H1 (cell line): ENCODE data around the gene VIT. TPM values are rescaled to one million over a fixed set of nuclear protein-coding genes. Genes with fewer than 3 reads are reported as not detected.

ENCODE experiments used
- CTCF ChIA-PET: fragments of 300-600 bp; sonication (Branson Sonifier 250); formaldehyde crosslinking; loops from one replicate; lab custom pipeline; 2021; ENCODE audit not compliant: partially characterized antibody; lab: Charles Lee
- POLR2A ChIA-PET: fragments of 300-600 bp; sonication (Branson Sonifier 250); formaldehyde crosslinking; loops from one replicate; lab custom pipeline; 2021; ENCODE audit warnings: inconsistent platforms; ENCODE audit not compliant: partially characterized antibody; lab: Charles Lee
- DNase-seq, 2 experiments: peaks; one replicate each; pipeline versions ENCODE4 v3.0.0 to v3.0.0-alpha.2; 2010 to 2022; ENCODE audit warnings: low spot score in 2 of 2, low read depth in 1 of 2, mixed read lengths in 1 of 2
- FAIRE-seq: peaks from 2 replicates; lab custom pipeline; 2011; peaks lifted over from hg19 to GRCh38; lab: Jason Lieb, UNC
- H2AFZ ChIP-seq: 2 replicates; pipeline ENCODE4 v1.8.1; 2012; ENCODE audit warnings: low read length, inconsistent platforms
- H2AK5ac ChIP-seq: 2 replicates; pipeline ENCODE4 v1.6.1; 2013; ENCODE audit warnings: low read depth, low read length
- H2BK120ac ChIP-seq: replicated peaks from 2 replicates; pipeline ENCODE3; 2013; ENCODE audit warnings: low read depth, low read length, inconsistent platforms
- H2BK12ac ChIP-seq: 2 replicates; pipeline ENCODE4 v1.6.1; 2013; ENCODE audit warnings: low read depth, low read length
- H2BK15ac ChIP-seq: 2 replicates; pipeline ENCODE4 v1.6.1; 2013; ENCODE audit warnings: low read length
- H2BK20ac ChIP-seq: 2 replicates; pipeline ENCODE4 v1.6.1; 2013; ENCODE audit warnings: low read length
- H2BK5ac ChIP-seq: 2 replicates; pipeline ENCODE4 v1.6.1; 2013; ENCODE audit warnings: low read depth, low read length
- H3K14ac ChIP-seq: 2 replicates; pipeline ENCODE4 v1.6.1; 2013; ENCODE audit warnings: inconsistent platforms; ENCODE audit not compliant: insufficient read length
- H3K18ac ChIP-seq: 2 replicates; pipeline ENCODE4 v1.6.1; 2013; ENCODE audit warnings: low read length; ENCODE audit errors: extremely low read depth
- H3K23ac ChIP-seq: 2 replicates; pipeline ENCODE4 v1.6.1; 2013; ENCODE audit warnings: inconsistent platforms; ENCODE audit not compliant: insufficient read length
- H3K23me2 ChIP-seq: 2 replicates; pipeline ENCODE4 v1.6.1; 2013; ENCODE audit warnings: low read depth, low read length
- H3K27ac ChIP-seq: 2 replicates; pipeline ENCODE4 v1.6.1; 2011; ENCODE audit warnings: low read depth, low read length, inconsistent platforms
- H3K27me3 ChIP-seq, 4 experiments: replicated peaks in 1 of 4; 1 replicate in 1 of 4; 2 replicates in 3 of 4; pipeline versions ENCODE4 v1.6.1 to v1.8.1; 2011 to 2013; ENCODE audit warnings: low read length in 3 of 4, mild to moderate bottlenecking in 3 of 4, inconsistent platforms in 2 of 4, mixed read lengths in 2 of 4, moderate library complexity in 1 of 4; ENCODE audit not compliant: control insufficient read depth in 3 of 4, insufficient read depth in 3 of 4; ENCODE audit errors: extremely low read depth in 1 of 4
- H3K36me3 ChIP-seq, 4 experiments: 2 replicates each; pipeline versions ENCODE4 v1.6.1 to v1.8.1; 2011 to 2013; ENCODE audit warnings: mild to moderate bottlenecking in 4 of 4, low read length in 3 of 4, moderate library complexity in 2 of 4, control low read depth in 1 of 4, inconsistent platforms in 1 of 4; ENCODE audit not compliant: insufficient read depth in 4 of 4, control insufficient read depth in 2 of 4
- H3K4ac ChIP-seq: replicated peaks from 2 replicates; pipeline ENCODE3; 2013; ENCODE audit warnings: low read length, low read depth, mixed read lengths, inconsistent platforms; ENCODE audit not compliant: insufficient read length
- H3K4me1 ChIP-seq, 4 experiments: replicated peaks in 1 of 4; 1 replicate in 1 of 4; 2 replicates in 3 of 4; pipeline versions ENCODE4 v1.6.1 to v1.8.1; 2011 to 2013; ENCODE audit warnings: low read length in 3 of 4, inconsistent platforms in 2 of 4, mixed read lengths in 1 of 4; ENCODE audit not compliant: insufficient read depth in 4 of 4, control insufficient read depth in 3 of 4
- H3K4me2 ChIP-seq, 2 experiments: 2 replicates each; pipeline versions ENCODE4 v1.6.1 to v1.8.1; 2011 to 2013; ENCODE audit warnings: low read depth in 2 of 2, low read length in 2 of 2, control low read depth in 1 of 2, inconsistent platforms in 1 of 2, mild to moderate bottlenecking in 1 of 2; ENCODE audit not compliant: insufficient read depth in 1 of 2
- H3K4me3 ChIP-seq, 4 experiments: fragments of 200-600, 300-600 bp in 1 of 4; sonication (generic), shearing (Covaris generic), sonication (Bioruptor Twin) in 1 of 4; 2 replicates each; pipeline versions ENCODE4 v1.5.1 to v1.8.1; 2011 to 2016; ENCODE audit warnings: low read length in 4 of 4, low read depth in 3 of 4, control low read depth in 2 of 4, inconsistent platforms in 2 of 4, mild to moderate bottlenecking in 2 of 4, mixed read lengths in 1 of 4, moderate library complexity in 1 of 4; ENCODE audit not compliant: insufficient read depth in 2 of 4; ENCODE audit errors: extremely low read depth in 1 of 4
- H3K56ac ChIP-seq: replicated peaks from 2 replicates; pipeline ENCODE3; 2013; ENCODE audit warnings: low read depth, mild to moderate bottlenecking, mixed read lengths, low read length, inconsistent platforms; ENCODE audit not compliant: insufficient read length
- H3K79me1 ChIP-seq: 2 replicates; pipeline ENCODE4 v1.6.1; 2013; ENCODE audit warnings: low read depth, low read length, control low read depth
- H3K79me2 ChIP-seq, 2 experiments: 2 replicates each; pipeline versions ENCODE4 v1.6.1 to v1.8.1; 2012 to 2013; ENCODE audit warnings: low read length in 2 of 2, mild to moderate bottlenecking in 2 of 2, inconsistent platforms in 1 of 2; ENCODE audit not compliant: insufficient read depth in 2 of 2, control insufficient read depth in 1 of 2
- H3K9ac ChIP-seq, 4 experiments: replicated peaks in 1 of 4; 1 replicate in 1 of 4; 2 replicates in 3 of 4; pipeline versions ENCODE4 v1.6.1 to v1.8.1; 2011 to 2013; ENCODE audit warnings: low read depth in 3 of 4, low read length in 3 of 4, control low read depth in 2 of 4, mild to moderate bottlenecking in 2 of 4, moderate library complexity in 2 of 4, inconsistent platforms in 1 of 4; ENCODE audit errors: extremely low read depth in 1 of 4
- H3K9me3 ChIP-seq, 2 experiments: 2 replicates each; pipeline versions ENCODE4 v1.6.1 to v1.8.1; 2012 to 2013; ENCODE audit warnings: mild to moderate bottlenecking in 2 of 2, moderate library complexity in 2 of 2, control low read depth in 1 of 2, inconsistent platforms in 1 of 2, low read depth in 1 of 2, low read length in 1 of 2, mixed read lengths in 1 of 2; ENCODE audit not compliant: insufficient read depth in 2 of 2
- H4K20me1 ChIP-seq, 2 experiments: replicated peaks in 1 of 2; 2 replicates each; pipeline versions ENCODE3 to v1.8.1; 2011 to 2013; ENCODE audit warnings: inconsistent platforms in 2 of 2, low read length in 2 of 2, mild to moderate bottlenecking in 1 of 2; ENCODE audit not compliant: insufficient read depth in 2 of 2, control insufficient read depth in 1 of 2
- H4K5ac ChIP-seq: 2 replicates; pipeline ENCODE4 v1.6.1; 2013; ENCODE audit warnings: low read length, low read depth, mixed read lengths, inconsistent platforms; ENCODE audit not compliant: insufficient read length
- H4K8ac ChIP-seq: 2 replicates; pipeline ENCODE4 v1.8.0; 2013; ENCODE audit warnings: mild to moderate bottlenecking, moderate library complexity, low read length, inconsistent platforms; ENCODE audit not compliant: insufficient read depth; ENCODE audit errors: extremely low read depth
- H4K91ac ChIP-seq: replicated peaks from 2 replicates; pipeline ENCODE3; 2013; ENCODE audit warnings: low read length, mixed read lengths, inconsistent platforms; ENCODE audit not compliant: insufficient read length
- ASH2L ChIP-seq: fragments of 200-600, 300-600 bp; sonication (generic); IDR thresholded peaks from one replicate; pipeline ENCODE4 v1.7.1; 2017; ENCODE audit warnings: low read length
- BRCA1 ChIP-seq: IDR thresholded peaks from 2 replicates; pipeline ENCODE4 v1.6.1; 2012; ENCODE audit warnings: low read depth, low read length, improper control_type of control experiment
- CBX5 ChIP-seq: fragments of 300-800, 300-1000 bp; sonication (generic); IDR thresholded peaks from 2 replicates; pipeline ENCODE4 v1.7.1; 2016; ENCODE audit warnings: antibody characterized with exemption, low read length, low read depth
- CREB1 ChIP-seq: IDR thresholded peaks from 2 replicates; pipeline ENCODE4 v1.6.1; 2012; ENCODE audit warnings: inconsistent platforms
- CTBP2 ChIP-seq: IDR thresholded peaks from 2 replicates; pipeline ENCODE4 v1.7.0; 2011; ENCODE audit warnings: borderline replicate concordance, mild to moderate bottlenecking, moderate library complexity, mixed read lengths, low read length; ENCODE audit not compliant: insufficient read depth, insufficient read length
- E2F6 ChIP-seq: IDR thresholded peaks from 2 replicates; pipeline ENCODE4 v1.6.1; 2012; ENCODE audit warnings: inconsistent platforms
- EP300 ChIP-seq, 2 experiments: IDR thresholded peaks; 1 replicate in 1 of 2; 2 replicates in 1 of 2; pipeline ENCODE4 v1.6.1; 2011 to 2012; ENCODE audit warnings: low read depth in 2 of 2, low read length in 2 of 2, mild to moderate bottlenecking in 2 of 2, borderline replicate concordance in 1 of 2, inconsistent platforms in 1 of 2, moderate library complexity in 1 of 2
- GABPA ChIP-seq: IDR thresholded peaks from 2 replicates; pipeline ENCODE4 v1.6.1; 2011; ENCODE audit warnings: mild to moderate bottlenecking, low read length, moderate library complexity, borderline replicate concordance; ENCODE audit not compliant: insufficient read depth
- JUND ChIP-seq: IDR thresholded peaks from 2 replicates; pipeline ENCODE4 v1.6.1; 2011; ENCODE audit warnings: mild to moderate bottlenecking, improper control_type of control experiment, low read length
- NRF1 ChIP-seq: IDR thresholded peaks from 2 replicates; pipeline ENCODE4 v1.6.1; 2011; ENCODE audit warnings: mild to moderate bottlenecking, low read depth, low read length, improper control_type of control experiment
- POLR2AphosphoS5 ChIP-seq: IDR thresholded peaks from 2 replicates; pipeline ENCODE4 v1.6.1; 2011; ENCODE audit warnings: low read depth, low read length
- RFX5 ChIP-seq: IDR thresholded peaks from 2 replicates; pipeline ENCODE4 v1.6.1; 2011; ENCODE audit warnings: low read depth, low read length, improper control_type of control experiment, borderline replicate concordance
- SIN3A ChIP-seq, 2 experiments: IDR thresholded peaks in 1 of 2; conservative IDR thresholded peaks in 1 of 2; 2 replicates each; pipeline ENCODE4 v1.6.1; 2011 to 2012; ENCODE audit warnings: low read length in 2 of 2, improper control_type of control experiment in 1 of 2, low read depth in 1 of 2, mild to moderate bottlenecking in 1 of 2
- WGBS, 2 experiments: shearing (Covaris generic) in 1 of 2; methylation state at CpG; one replicate each; pipeline versions ENCODE4 v1.1.6 to v1.1.7; 2013 to 2015; ENCODE audit warnings: low lambda C conversion rate in 2 of 2, mixed read lengths in 2 of 2, inconsistent platforms in 1 of 2, low coverage in 1 of 2, missing lambda C conversion rate in 1 of 2; ENCODE audit not compliant: insufficient replicate concordance in 2 of 2, insufficient coverage in 1 of 2, insufficient read length in 1 of 2; ENCODE audit errors: extremely low coverage in 1 of 2, missing lambda C conversion rate in 1 of 2; 5-methylcytosine and 5-hydroxymethylcytosine counted together
- polyA plus RNA-seq, 7 experiments: library from polyadenylated mRNA; depleted of rRNA in 3 of 7; stranded (reverse) in 5 of 7; unstranded in 2 of 7; fragments of >200 nt in 5 of 7; fragments of 200-250 nt in 2 of 7; gene quantifications; 1 replicate in 5 of 7; 2 replicates in 1 of 7; 4 replicates in 1 of 7; pipeline versions ENCODE4 v1.2.1 to v1.2.3, GENCODE V29; 2011 to 2013; ENCODE audit warnings: missing spikeins in 2 of 7, mixed read lengths in 2 of 7
- total RNA-seq: library from RNA; stranded (reverse); fragmentation: NEBNext Ultra II Directional; extraction: Animal tissue kit (Norgen Biotek cat#: 25700); gene quantifications from 2 replicates; pipeline ENCODE4 v1.2.1, GENCODE V29; 2021

VIT gene
- total and polyA plus RNA-seq, 2 of the 8 experiments (the other 6 are each of a cell fraction or from before 2014, with no cell fraction given) = 0.03 TPM; not detected in 1

GRCh38 chr2:36800381-36800780, 103.9 kb downstream of the VIT start:
- H3K23me2 ChIP-seq = no peaks in the 10 kb centered on the region; the same call in 1 of the 2 replicates
- H3K23ac ChIP-seq = no peak overlapping the region
- no peak overlapping the region for H2AK5ac ChIP-seq
- no peak overlapping the region for H3K9ac ChIP-seq
- FAIRE-seq (no peak), DNase-seq (no peak)
- H3K79me2 ChIP-seq = no peaks in the 10 kb centered on the region
- no peak overlapping the region for H2AFZ ChIP-seq
- no peak overlapping the region for H3K18ac ChIP-seq
- no peaks in the 10 kb centered on the region for H4K20me1 ChIP-seq
- peaks cover 0 to 4% (median 1%) of the 10 kb centered on the region in 4 experiments; a peak in 2 of 7 replicates for H3K4me1 ChIP-seq
- no peak overlapping the region for H2BK15ac ChIP-seq
- no peak overlapping the region for H3K4me3 ChIP-seq
- ChIA-PET POLR2A (interaction anchor here (1.3 kb wide), 1 partner anchor 9 kb away, joined by 3 read pairs; no protein-coding TSS in a partner anchor), CTCF (interaction anchor here (1.5 to 2.2 kb wide), 2 partner anchors 12 to 30 kb away, joined by 4 to 6 read pairs; no protein-coding TSS in a partner anchor)
- H3K36me3 ChIP-seq = no peaks in the 10 kb centered on the region
- no peak overlapping the region for H4K91ac ChIP-seq
- WGBS, 2 experiments = 92% methylated on average over 11 of the region's 11 CpGs; no CpG with 5 or more reads in 1 of the 2 experiments
- no peak overlapping the region for H3K27ac ChIP-seq
- no peak overlapping the region for H4K8ac ChIP-seq
- no peaks in the 10 kb centered on the region; a peak in 1 of 4 replicates for H3K9me3 ChIP-seq
- no peaks in the 10 kb centered on the region for H3K27me3 ChIP-seq
- H2BK12ac ChIP-seq = no peak overlapping the region
- H2BK20ac ChIP-seq = no peak overlapping the region
- H2BK5ac ChIP-seq = no peak overlapping the region
- H4K5ac ChIP-seq = no peak overlapping the region
- no peak overlapping the region for H3K14ac ChIP-seq
- no peak overlapping the region for H3K4me2 ChIP-seq
- no peak overlapping the region for H2BK120ac ChIP-seq
- no peak overlapping the region for H3K4ac ChIP-seq
- no peak overlapping the region for H3K56ac ChIP-seq
- no peaks in the 10 kb centered on the region for H3K79me1 ChIP-seq
- TF ChIP-seq RFX5 = no peak
- no peak for TF ChIP-seq JUND
- TF ChIP-seq CREB1 = no peak
- TF ChIP-seq POLR2AphosphoS5 = no peak
- no peak for TF ChIP-seq CBX5
- no peak for TF ChIP-seq ASH2L
- TF ChIP-seq NRF1 = no peak
- TF ChIP-seq E2F6 = no peak
- TF ChIP-seq BRCA1 = no peak
- TF ChIP-seq GABPA = no peak
- TF ChIP-seq SIN3A (conservative IDR thresholded peaks at IDR 0.05 in 1 of 2, IDR thresholded peaks at IDR 0.05 in 1 of 2; ENCODE audit: low read depth in 1 of 2, low read length in 2 of 2) = no peak
- TF ChIP-seq CTBP2 = no peak
- no peak for TF ChIP-seq EP300 (IDR thresholded peaks at IDR 0.05; ENCODE audit: borderline replicate concordance in 1 of 2, low read depth in 2 of 2, low read length in 2 of 2)
